GM18526 (cell line): Measurements from ENCODE around the gene KCNJ6.

Experiments
- POLR2A ChIP-seq: IDR thresholded peaks from 3 replicates; pipeline ENCODE4 v1.6.1; 2011; ENCODE audit not compliant: insufficient read length; ENCODE audit errors: extremely low read depth

KCNJ6 gene

GRCh38 chr21:37817242-37817641 lies 99.0 kb downstream of the KCNJ6 start:
- TF ChIP-seq POLR2A: no peak

DNA sequence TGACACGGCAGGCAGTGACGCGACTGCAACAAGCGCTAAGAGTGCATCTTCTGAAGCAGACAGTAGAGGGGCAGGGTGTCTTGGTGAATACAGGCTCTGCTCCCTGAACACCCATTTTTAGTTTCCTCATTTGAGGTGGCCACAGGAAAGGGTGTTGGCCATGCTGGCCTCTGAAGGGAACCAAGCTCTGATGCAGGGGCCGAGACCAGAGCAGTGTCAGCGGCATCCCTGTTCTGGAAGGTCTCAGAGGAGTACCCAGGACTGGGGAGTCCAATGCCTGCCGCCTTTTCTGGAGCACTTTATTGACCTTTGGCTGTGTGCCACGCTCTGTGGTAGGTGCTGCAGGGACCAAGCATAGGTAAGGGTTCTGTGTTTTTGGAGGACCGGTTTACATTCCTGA lies 100.4 kb downstream of the KCNJ6 start:
- no peak for TF ChIP-seq POLR2A

- no peak for TF ChIP-seq POLR2A
Observed at GRCh38 chr21:37811711-37812110, 104.5 kb downstream of the KCNJ6 start.

DNA sequence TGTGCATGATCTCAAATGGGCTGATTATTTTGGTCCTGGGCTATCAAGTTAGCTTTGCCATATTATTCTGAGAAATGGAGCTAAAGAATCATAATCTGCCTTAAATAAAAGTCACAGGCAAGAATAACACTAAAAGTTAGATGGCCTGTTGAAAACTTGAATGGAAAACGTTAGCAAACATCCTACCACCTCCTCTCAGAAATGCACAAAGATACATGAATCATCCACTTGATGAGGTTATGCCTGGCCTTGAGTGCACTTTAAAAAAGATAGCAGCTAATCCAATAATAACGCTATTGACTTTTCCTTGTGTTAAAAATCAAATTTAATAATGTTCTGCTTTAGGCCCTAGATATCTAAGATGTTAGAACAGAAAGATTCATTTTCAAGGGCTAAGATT lies 108.0 kb downstream of the KCNJ6 start:
- no peak for TF ChIP-seq POLR2A

DNA sequence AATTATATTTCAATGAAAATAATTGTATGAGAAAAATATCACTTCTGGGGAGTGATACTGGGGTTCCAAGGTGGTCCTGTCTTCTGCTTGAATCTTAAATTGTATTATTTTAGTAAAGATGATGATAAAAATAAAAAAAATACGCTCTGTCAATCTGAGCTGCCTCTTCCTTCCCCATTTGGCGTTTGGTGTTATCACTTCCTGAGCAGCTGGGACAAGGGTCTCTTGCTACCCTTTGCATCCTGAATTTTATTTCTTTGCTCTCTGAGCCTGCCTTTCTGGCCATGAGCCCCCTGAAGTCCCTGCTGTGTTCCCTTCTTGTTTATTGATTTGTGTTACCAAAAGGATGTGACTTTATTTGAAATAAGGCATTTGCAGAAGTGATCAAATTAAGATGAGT lies 111.0 kb downstream of the KCNJ6 start:
- no peak for TF ChIP-seq POLR2A

GRCh38 chr21:37804001-37804400 lies 112.3 kb downstream of the KCNJ6 start:
- no peak for TF ChIP-seq POLR2A

- TF ChIP-seq POLR2A: no peak
Observed at GRCh38 chr21:37803101-37803651, 113.1 kb downstream of the KCNJ6 start.

- TF ChIP-seq POLR2A: no peak
Observed at GRCh38 chr21:37800456-37801061, 115.7 kb downstream of the KCNJ6 start.

DNA sequence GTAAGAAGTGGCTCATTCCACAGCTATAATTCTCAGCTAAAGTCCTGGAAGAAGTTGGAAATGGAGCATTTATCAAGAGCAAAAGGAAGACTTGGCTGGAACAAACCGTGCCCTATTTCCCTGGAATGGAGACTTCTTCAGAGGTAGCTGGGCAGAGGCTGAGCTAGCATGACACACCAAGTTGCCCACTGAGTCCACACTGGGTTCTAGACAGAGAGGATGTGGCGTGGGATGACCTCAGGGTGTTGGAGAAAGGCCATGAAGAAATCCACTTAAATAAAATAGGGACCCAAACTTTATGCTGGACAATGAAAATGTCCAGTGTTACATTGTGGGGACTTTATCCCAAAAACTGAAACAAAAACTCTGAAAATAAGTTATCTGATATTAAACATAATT lies 116.2 kb downstream of the KCNJ6 start:
- TF ChIP-seq POLR2A: no peak

DNA sequence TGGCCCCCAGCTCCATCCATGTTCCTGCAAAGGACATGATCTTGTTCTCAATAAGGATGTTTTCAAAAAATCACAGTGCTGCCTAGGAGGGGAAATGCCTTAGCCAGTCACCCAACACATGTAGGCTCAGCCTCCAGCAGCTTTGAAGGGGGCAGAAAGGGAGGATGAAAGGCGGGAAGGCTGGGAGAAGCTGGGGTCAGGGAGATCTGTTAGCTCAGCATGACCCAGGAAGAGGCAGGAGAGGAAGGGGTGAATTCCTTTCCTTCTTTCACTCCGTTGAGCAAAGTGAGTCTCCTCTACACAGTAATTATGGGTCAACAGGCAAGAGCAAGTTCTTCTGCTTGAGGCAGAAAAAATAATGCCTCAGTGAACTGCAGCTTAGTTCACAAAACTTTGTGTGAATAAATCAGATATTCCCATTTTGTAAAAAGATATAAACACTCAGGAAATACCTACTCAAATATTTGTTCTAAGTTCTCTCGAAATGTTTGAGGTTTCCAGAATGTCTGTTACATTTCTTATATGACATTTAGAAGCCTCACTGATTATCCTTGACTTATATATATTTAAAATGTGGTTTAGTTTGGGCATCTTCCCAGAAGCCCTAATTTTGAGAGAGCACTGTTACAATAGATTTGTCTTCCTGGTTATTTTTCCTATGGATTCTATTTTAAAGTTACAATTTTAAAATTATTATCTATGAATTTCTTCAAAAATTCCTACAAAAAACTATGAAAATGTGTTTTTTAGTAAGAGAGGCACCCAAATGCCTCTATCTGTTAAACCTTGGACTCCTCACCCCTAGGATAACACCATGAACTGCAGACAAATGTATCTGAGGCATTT lies 116.8 kb downstream of the KCNJ6 start:
- no peak for TF ChIP-seq POLR2A

- no peak for TF ChIP-seq POLR2A
Observed at GRCh38 chr21:37797403-37797802, 118.9 kb downstream of the KCNJ6 start.

DNA sequence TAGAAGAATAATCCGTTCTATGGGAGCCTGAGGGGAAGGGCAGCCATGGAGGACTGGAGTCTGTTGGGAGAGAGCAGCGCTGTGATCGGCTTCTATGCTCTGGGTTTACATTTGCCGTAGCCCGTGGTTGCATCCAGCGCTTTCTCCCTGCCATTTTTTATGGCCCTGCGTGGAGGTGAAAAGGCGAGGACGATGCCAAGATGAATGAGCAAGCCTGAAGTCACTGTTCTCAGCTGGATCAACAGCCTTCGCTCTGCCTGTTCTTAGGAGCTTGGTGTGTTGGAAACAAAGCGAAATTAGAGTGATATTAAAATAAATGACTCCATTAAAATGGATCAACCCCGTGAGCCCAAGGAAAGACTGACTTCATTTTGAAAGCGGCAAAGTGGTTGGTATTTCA lies 120.2 kb downstream of the KCNJ6 start:
- TF ChIP-seq POLR2A: no peak

GRCh38 chr21:37793660-37794059 lies 122.6 kb downstream of the KCNJ6 start:
- TF ChIP-seq POLR2A: no peak

DNA sequence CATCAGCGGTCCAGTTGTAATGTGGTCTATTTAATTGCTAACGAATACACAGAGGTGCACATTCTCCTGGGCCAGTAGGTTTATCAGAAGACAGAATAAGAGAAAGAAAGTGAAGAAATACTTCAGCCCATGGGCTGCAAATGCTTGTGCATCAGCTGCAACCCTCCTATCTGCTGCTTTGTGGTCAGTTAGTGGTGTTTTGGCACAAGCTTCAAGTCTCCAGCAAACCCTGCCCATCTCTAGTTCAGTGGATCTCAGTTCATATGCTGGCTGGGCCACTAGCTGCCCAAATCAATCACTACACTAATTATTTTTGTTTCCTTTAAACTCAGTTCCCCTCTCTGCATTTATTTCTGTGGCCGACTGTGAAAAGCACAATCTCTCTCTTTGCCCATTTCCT lies 124.2 kb downstream of the KCNJ6 start:
- TF ChIP-seq POLR2A: no peak

- no peak for TF ChIP-seq POLR2A
Observed at GRCh38 chr21:37790905-37791304, 125.4 kb downstream of the KCNJ6 start.

GRCh38 chr21:37788503-37788902 lies 127.8 kb downstream of the KCNJ6 start:
- TF ChIP-seq POLR2A: no peak
